Activated CD8-positive, alpha-beta T cell treated with anti-CD3 and anti-CD28 coated beads for 36 hours (primary cell): ENCODE measurements around the gene DNAH3. TPM values are rescaled to one million over a fixed set of nuclear protein-coding genes. Genes with fewer than 3 reads are reported as not detected.

Source experiments
- ATAC-seq: fragments of 200-7000 bp; cut with Tn5 transposase; one replicate; pipeline ENCODE4 v1.10.0; 2021; ENCODE audit warnings: mild to moderate bottlenecking, moderate library complexity
- CTCF ChIA-PET: fragments of 350-600 bp; sonication (Branson Sonifier 250); formaldehyde crosslinking; loops from one replicate; lab custom pipeline; 2021; ENCODE audit warnings: antibody characterized with exemption; lab: Charles Lee
- POLR2A ChIA-PET: fragments of 350-600 bp; sonication (Branson Sonifier 250); formaldehyde crosslinking; loops from one replicate; lab custom pipeline; 2021; ENCODE audit warnings: antibody characterized with exemption; lab: Charles Lee
- DNase-seq: peaks from one replicate; pipeline ENCODE4 v3.0.0-alpha.2; 2020
- H3K27ac Mint-ChIP-seq: one replicate; pipeline ENCODE4 v1.8.0; 2021; ENCODE audit warnings: mild to moderate bottlenecking, mixed read lengths
- H3K27me3 Mint-ChIP-seq: one replicate; pipeline ENCODE4 v1.8.0; 2021; ENCODE audit warnings: mixed read lengths
- H3K36me3 Mint-ChIP-seq: one replicate; pipeline ENCODE4 v1.8.0; 2021; ENCODE audit warnings: low read depth, mixed read lengths
- H3K4me1 Mint-ChIP-seq: one replicate; pipeline ENCODE4 v1.8.0; 2021; ENCODE audit warnings: low read depth, mixed read lengths
- H3K4me3 Mint-ChIP-seq: one replicate; pipeline ENCODE4 v1.8.0; 2021; ENCODE audit warnings: mild to moderate bottlenecking, moderate library complexity, mixed read lengths
- H3K9me3 Mint-ChIP-seq: one replicate; pipeline ENCODE4 v1.8.0; 2021; ENCODE audit warnings: mixed read lengths
- intact Hi-C: fragments of 100-400 bp; cut with micrococcal nuclease; formaldehyde crosslinking; loops from one replicate; pipeline ENCODE4 v1.10.0; 2022
- total RNA-seq, 2 experiments: library from RNA; stranded (reverse); gene quantifications; one replicate each; pipeline ENCODE4 v1.2.3, GENCODE V29; 2021
- TF ChIP-seq, protein P1 (sequence below): fragments of 200-600 bp; IDR thresholded peaks from one replicate; pipeline ENCODE4 v1.8.0; 2022; ENCODE audit warnings: antibody characterized with exemption, mild to moderate bottlenecking

DNAH3 gene
- total RNA-seq, 2 experiments from 2014 or later, result 0.02 TPM; not detected in 1

DNA sequence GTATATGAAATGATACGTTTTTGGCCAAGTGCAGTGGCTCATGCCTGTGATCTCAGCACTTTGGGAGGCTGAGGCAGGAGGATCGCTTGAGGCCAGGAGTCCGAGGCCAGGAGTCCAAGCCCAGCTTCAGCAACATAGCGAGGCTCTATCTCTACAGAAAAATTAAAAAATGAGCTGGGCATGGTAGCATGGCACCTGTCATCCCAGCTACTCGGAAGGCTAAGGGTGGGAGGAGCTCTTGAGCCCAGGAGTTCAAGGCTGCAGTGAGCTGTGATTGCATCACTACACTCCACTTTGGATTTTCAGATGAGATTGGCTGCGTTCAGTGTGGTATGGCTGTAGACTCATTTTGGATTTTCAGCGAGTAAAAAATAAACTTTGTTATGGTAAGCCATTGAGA, 112.4 kb downstream of the DNAH3 start:
- no peaks in the 10 kb centered on the region for H3K4me1 Mint-ChIP-seq
- DNase-seq (no peak), ATAC-seq (no peak)
- no peak overlapping the region for H3K27ac Mint-ChIP-seq
- no peaks in the 10 kb centered on the region for H3K27me3 Mint-ChIP-seq
- POLR2A ChIA-PET, result no interaction called here
- no peak overlapping the region for H3K4me3 Mint-ChIP-seq
- H3K9me3 Mint-ChIP-seq, result no peaks in the 10 kb centered on the region
- intact Hi-C loops, result no loop called here
- TF ChIP-seq, protein P1, sequence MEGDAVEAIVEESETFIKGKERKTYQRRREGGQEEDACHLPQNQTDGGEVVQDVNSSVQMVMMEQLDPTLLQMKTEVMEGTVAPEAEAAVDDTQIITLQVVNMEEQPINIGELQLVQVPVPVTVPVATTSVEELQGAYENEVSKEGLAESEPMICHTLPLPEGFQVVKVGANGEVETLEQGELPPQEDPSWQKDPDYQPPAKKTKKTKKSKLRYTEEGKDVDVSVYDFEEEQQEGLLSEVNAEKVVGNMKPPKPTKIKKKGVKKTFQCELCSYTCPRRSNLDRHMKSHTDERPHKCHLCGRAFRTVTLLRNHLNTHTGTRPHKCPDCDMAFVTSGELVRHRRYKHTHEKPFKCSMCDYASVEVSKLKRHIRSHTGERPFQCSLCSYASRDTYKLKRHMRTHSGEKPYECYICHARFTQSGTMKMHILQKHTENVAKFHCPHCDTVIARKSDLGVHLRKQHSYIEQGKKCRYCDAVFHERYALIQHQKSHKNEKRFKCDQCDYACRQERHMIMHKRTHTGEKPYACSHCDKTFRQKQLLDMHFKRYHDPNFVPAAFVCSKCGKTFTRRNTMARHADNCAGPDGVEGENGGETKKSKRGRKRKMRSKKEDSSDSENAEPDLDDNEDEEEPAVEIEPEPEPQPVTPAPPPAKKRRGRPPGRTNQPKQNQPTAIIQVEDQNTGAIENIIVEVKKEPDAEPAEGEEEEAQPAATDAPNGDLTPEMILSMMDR, result no peak
- CTCF ChIA-PET, result no interaction called here
- H3K36me3 Mint-ChIP-seq, result no peaks in the 10 kb centered on the region

DNA sequence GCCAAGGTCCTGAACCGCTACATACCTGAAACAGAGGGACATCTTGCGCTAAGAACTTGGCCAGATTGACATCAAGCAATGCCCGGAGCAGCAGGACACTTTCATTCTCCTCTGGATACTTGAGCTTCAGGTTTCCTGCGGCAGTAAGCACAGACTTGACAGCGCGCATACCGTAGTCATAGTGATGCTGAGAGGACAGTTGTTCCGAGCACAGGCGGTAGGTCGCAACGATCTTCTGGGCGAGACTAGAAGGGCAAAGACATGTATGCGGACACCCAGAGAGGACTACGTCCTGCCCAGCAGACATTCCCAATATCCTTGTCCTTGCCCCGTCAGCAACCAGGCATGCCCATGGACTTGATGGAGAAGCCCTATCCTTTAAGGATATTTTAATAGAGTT, 112.9 kb downstream of the DNAH3 start:
- intact Hi-C loops, result no loop called here
- POLR2A ChIA-PET, result no interaction called here
- DNase-seq (no peak), ATAC-seq (no peak)
- no peak overlapping the region for H3K27ac Mint-ChIP-seq
- H3K27me3 Mint-ChIP-seq, result no peaks in the 10 kb centered on the region
- no peaks in the 10 kb centered on the region for H3K4me1 Mint-ChIP-seq
- H3K9me3 Mint-ChIP-seq, result no peaks in the 10 kb centered on the region
- H3K4me3 Mint-ChIP-seq, result no peak overlapping the region
- no peaks in the 10 kb centered on the region for H3K36me3 Mint-ChIP-seq
- TF ChIP-seq, protein P1, result no peak
- CTCF ChIA-PET, result no interaction called here

DNA sequence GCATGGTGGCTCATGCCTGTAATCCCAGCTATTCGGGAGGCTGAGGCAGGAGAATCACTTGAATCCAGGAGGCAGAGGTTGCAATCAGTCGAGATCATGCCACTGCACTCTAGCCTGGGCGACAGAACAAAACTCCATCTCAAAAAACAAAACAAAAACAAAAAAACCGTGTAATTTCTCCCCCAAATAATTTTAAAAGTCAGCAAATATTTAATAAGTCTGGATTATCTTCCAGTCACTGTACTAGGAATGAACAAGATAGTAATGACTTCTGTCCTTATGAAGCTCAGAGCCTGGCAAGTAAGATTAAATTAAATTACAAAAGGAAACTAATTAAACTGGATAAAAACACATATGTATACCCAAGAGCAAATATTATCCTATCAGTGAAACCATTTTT, 113.5 kb downstream of the DNAH3 start:
- Mint-ChIP-seq H3K27ac (no peak overlapping the region), H3K9me3 (no peaks in the 10 kb centered on the region), H3K4me1 (no peaks in the 10 kb centered on the region), H3K4me3 (no peak overlapping the region), H3K36me3 (no peaks in the 10 kb centered on the region), H3K27me3 (no peaks in the 10 kb centered on the region)
- intact Hi-C loops, result no loop called here
- TF ChIP-seq, protein P1, result no peak
- ChIA-PET CTCF (no interaction called here), POLR2A (no interaction called here)
- DNase-seq (no peak), ATAC-seq (no peak)

DNA sequence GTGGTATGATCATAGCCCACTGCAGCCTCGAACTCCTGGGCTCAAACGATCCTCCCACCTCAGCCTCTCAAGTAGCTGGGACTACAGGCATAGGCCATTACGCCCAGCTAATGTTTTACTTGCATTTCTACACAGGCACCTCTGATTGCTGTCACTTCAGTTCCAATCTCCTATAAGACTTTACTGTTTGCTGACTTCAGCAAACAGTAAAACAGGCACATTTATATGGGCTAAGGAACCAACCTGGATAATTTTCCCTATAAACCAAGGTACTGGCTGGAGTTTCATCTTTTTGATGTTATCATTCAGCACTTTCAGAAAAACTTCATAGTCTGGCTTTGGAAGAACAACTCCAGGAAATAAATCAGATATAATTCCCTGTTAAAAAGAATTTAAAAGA, 114.2 kb downstream of the DNAH3 start:
- H3K27ac Mint-ChIP-seq, result no peak overlapping the region
- TF ChIP-seq, protein P1, result no peak
- H3K4me1 Mint-ChIP-seq, result no peaks in the 10 kb centered on the region
- CTCF ChIA-PET, result no interaction called here
- no peak for DNase-seq
- H3K9me3 Mint-ChIP-seq, result no peaks in the 10 kb centered on the region
- POLR2A ChIA-PET, result no interaction called here
- H3K36me3 Mint-ChIP-seq, result no peaks in the 10 kb centered on the region
- no peak overlapping the region for H3K4me3 Mint-ChIP-seq
- no peak for ATAC-seq
- no peaks in the 10 kb centered on the region for H3K27me3 Mint-ChIP-seq
- intact Hi-C loops, result no loop called here

DNA sequence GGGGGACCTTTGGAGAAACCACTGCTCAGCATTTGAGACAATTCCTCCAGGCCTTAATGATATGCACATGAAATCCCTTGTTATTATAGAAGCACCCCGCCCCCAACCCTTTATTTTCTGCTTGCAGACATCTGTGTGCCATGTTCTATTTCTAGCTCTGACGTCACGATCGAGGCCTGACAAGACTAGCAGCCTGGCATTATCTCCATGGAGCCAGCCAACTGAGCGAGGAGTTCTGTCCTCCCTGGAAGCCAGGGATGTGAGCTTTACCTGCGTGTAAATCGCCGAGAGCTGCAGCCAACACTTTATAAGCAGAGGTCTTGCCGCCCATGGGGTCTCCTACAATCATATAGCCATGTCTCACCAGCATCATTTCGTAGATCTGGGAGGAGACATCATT, 116.9 kb downstream of the DNAH3 start:
- POLR2A ChIA-PET, result interaction anchor here (0.8 kb wide), 1 partner anchor 75 kb away, joined by 3 read pairs; no protein-coding TSS in a partner anchor
- Mint-ChIP-seq H3K4me3 (no peak overlapping the region), H3K36me3 (no peaks in the 10 kb centered on the region), H3K9me3 (no peaks in the 10 kb centered on the region), H3K27me3 (no peaks in the 10 kb centered on the region), H3K4me1 (no peaks in the 10 kb centered on the region), H3K27ac (no peak overlapping the region)
- no peak for ATAC-seq
- intact Hi-C loops, result no loop called here
- CTCF ChIA-PET, result no interaction called here
- TF ChIP-seq, protein P1, result no peak
- DNase-seq, result no peak
